ENCODE results near the gene DYNC2I2. TPM values are rescaled to one million over a fixed set of nuclear protein-coding genes. Genes with fewer than 3 reads are reported as not detected.
A peak's percentile ranks its signal among the peaks of the same experiment; 100 is the strongest.

DYNC2I2 gene
- total and polyA plus RNA-seq, 2 donors, result 26.9 to 30.3 TPM

DNA sequence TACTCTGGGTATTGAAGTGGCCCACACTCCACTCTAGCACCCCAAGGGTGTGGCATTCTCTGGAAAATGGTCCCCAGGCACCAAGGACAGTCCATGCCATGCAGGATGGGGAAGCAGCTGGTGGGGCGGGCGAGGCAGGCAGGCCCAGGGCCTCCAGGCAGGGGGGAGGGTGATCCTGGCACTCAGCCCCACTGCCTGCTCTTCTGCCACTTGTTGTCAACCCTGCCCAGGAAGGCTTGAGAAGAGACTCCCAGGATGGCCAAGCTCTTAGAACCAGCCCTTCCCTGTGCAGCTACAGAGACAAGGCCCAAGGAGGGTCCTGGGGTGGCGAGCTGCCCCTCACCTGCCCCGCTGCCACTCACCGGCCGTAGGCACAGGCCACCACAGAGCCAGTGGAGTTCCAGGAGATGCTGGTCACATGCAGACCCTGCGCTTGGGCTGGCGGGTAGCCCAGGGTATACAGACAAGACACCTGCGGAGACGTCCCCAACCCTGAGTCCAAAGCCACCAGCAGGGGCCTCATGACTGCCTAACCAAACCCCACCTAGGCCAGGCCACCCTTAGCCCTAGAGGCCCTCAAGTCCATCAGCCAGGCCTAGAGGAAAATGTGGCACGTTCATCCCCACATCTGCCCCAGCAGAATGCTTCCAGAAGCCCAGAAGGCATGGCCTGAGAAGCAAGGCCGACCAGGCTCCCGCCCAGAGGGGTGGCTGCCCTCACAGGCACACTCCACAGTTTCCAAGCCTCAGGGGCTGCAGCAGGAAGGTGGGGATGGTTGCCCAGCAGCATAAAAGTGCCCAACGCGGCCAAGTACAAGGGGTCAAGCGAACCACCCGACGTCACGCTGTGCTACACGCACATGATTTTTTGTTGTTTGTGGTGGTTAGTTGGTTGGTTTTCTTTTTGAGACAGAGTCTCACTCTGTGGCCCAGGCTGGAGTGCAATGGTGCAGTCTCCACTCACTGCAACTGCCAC lies 19.8 kb downstream of the DYNC2I2 start:
- no peak overlapping the region for H3K4me3 ChIP-seq (ENCODE audit: low read depth, low read length)
- no peak for DNase-seq (ENCODE audit: extremely low spot score)
- 85% methylated on average over 20 of the region's 20 CpGs for WGBS
- H3K4me1 ChIP-seq (ENCODE audit: insufficient read depth), result no peaks in the 10 kb centered on the region
- H3K36me3 ChIP-seq (ENCODE audit: insufficient read depth), result peaks cover 2% of the 10 kb centered on the region
- no peak overlapping the region for H3K27ac ChIP-seq (ENCODE audit: low read depth)

DNA sequence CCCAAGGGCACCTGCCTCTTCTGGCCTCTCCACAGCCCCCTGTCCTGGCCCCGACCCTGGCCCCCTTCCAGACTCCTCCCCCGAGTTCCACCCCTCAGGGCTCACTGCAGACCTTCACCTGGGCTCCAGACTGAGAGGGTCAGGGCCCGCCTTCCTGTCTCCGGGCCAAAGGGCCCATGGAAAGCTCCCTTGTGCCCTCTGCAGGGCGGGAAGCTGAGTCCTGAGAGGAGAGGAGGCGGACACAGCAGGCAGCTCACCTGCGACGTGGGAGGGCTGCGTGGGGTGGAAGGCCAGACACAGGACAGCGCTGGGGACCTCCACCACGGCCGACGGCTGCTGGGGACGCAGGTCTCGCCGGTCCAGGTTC lies 20.6 kb downstream of the DYNC2I2 start:
- Histone ChIP-seq H3K4me1 (ENCODE audit: insufficient read depth) (no peaks in the 10 kb centered on the region), H3K36me3 (ENCODE audit: insufficient read depth) (peaks cover 2% of the 10 kb centered on the region), H3K4me3 (ENCODE audit: low read depth, low read length) (no peak overlapping the region), H3K27ac (ENCODE audit: low read depth) (peak overlapping the region; percentile 77)
- 63% methylated on average over 16 of the region's 16 CpGs for WGBS
- no peak for DNase-seq (ENCODE audit: extremely low spot score)

DNA sequence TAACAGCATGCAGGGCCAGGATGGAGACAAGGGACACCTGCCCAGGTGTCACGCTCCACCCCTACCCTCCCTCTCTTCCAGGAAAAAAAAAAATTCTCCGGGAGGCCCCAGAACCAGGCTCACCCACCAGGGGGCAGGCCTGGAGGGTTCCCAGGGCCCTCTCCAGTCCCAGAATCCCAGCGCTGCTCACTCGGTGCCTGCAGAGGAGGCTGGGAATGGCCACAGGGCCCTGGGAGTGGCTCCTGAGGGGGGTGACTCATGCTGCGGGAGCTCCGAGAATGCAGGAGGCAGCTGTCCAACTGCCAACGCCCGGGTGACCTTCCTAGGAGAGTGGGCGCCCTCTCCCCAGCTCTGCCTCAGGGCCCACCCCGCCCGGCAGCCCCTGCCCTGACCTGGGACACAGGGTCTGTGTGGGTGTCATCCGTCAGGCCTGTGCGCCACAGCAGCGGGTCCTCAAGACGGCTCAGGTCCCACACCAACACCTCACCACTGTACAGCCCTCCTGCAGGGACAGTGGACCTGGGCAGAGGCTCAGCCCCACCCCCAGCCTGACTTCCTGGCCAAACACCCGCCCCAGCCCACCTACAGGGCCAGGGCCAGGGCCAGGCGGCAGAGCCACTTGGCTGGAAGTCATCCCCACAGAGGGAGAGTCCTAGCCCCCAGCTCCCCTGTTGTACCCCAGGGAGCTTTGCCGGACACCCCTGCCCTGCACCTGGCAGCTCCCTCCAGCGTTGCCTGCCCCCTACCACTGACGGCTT lies 21.2 kb downstream of the DYNC2I2 start:
- peak; percentile 28 for DNase-seq (ENCODE audit: extremely low spot score)
- WGBS, result 27% methylated on average over 20 of the region's 20 CpGs
- Histone ChIP-seq H3K36me3 (ENCODE audit: insufficient read depth) (peaks cover 2% of the 10 kb centered on the region), H3K27ac (ENCODE audit: low read depth) (peak overlapping the region; percentile 77), H3K4me3 (ENCODE audit: low read depth, low read length) (no peak overlapping the region), H3K4me1 (ENCODE audit: insufficient read depth) (no peaks in the 10 kb centered on the region)

DNA sequence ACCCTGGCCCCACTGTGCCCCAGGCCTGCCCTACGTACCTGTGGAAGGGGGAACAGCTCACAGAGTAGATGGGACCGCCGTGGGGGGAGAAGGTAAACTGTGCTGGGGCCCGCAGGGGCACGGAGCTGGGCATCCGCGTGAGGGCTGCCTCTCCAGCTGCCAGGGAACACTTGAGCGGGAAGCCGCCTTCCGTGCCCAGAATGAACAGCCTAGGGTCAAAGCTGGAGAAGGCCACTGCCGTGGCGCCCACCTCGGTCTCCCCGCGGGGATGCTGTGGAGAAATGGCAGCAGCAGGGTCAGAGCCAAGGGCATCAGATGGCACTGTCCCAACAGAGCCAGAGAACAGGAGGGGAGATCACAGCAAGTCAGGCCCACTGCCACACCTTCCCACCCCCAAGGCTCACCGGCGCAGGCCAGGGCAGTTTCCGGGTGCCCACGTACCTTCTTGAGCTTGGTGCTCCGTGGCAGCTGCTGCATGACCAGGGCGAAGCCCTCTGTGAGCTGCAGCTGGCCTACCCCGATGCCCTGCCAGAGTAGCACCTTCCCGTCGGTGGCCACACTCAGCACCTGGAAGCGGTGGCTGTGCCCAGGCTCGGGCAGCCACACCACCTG lies 21.9 kb downstream of the DYNC2I2 start:
- H3K4me1 ChIP-seq (ENCODE audit: insufficient read depth), result no peaks in the 10 kb centered on the region
- peaks cover 2% of the 10 kb centered on the region for H3K36me3 ChIP-seq (ENCODE audit: insufficient read depth)
- H3K4me3 ChIP-seq (ENCODE audit: low read depth, low read length), result no peak overlapping the region
- no peak for DNase-seq (ENCODE audit: extremely low spot score)
- 82% methylated on average over 26 of the region's 26 CpGs for WGBS
- no peak overlapping the region for H3K27ac ChIP-seq (ENCODE audit: low read depth)

DNA sequence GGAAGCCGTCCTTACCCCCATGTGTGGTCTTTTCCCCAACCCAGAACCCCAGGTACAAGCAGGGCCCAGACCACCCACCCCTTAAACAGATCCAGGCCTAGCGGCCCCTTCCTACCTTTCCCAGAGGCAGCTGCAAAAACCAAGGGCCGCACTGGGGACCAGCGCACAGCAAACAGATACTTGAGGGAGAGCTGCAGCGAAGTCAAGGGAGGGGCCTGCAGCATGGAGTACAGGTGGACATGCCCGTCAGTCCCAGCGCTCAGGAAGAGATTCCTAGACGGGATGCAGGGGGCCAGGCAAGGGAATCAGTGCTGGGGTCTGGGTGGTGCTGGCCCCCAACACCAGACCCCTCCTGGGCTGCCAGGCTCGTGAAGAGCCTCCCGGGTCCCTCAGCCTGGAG lies 22.5 kb downstream of the DYNC2I2 start:
- Histone ChIP-seq H3K27ac (ENCODE audit: low read depth) (no peak overlapping the region), H3K4me3 (ENCODE audit: low read depth, low read length) (no peak overlapping the region), H3K36me3 (ENCODE audit: insufficient read depth) (peaks cover 3% of the 10 kb centered on the region), H3K4me1 (ENCODE audit: insufficient read depth) (no peaks in the 10 kb centered on the region)
- 89% methylated on average over 10 of the region's 10 CpGs for WGBS
- DNase-seq (ENCODE audit: extremely low spot score), result no peak

DNA sequence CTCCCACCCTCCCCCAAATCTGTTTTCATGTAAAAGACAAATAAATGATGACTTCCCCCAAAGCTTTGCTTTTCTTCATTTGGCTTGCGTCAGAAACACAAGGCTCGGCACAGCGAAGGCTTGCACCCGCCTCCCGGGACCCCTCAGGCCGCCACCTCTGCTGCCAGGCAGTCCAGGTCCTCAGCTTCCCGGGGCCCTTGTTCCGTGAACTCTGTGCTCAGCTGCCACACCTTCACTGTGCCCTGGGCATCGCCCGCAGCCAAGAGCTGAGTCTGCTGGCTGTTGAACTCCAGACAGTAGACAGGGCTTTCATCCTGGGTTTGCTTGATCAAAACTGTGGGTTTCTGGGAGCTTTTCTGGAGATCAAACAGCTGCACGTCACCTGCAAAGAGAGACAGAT lies 23.0 kb downstream of the DYNC2I2 start:
- Histone ChIP-seq H3K4me3 (ENCODE audit: low read depth, low read length) (no peak overlapping the region), H3K36me3 (ENCODE audit: insufficient read depth) (peaks cover 3% of the 10 kb centered on the region), H3K4me1 (ENCODE audit: insufficient read depth) (no peaks in the 10 kb centered on the region), H3K27ac (ENCODE audit: low read depth) (no peak overlapping the region)
- no peak for DNase-seq (ENCODE audit: extremely low spot score)
- 86% methylated on average over 11 of the region's 11 CpGs for WGBS

DNA sequence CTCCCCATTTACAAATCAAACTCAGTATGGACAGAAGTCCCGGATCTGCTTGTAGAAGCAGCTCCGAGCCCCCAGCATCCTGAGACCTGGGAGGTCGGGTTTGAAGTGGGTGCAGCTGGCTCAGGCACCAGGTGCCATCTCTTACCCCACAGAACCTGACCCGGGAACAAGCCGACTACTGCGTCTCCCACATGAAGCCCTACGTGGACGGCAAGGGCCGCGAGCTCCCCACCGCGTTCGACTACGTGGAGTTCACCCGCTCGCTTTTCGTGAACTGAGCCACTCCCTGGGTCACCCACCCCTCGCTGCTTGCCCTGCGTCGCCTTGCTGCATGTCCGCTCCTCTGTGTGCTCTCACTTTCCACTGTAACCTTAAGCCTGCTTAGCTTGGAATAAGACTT lies 23.6 kb downstream of the DYNC2I2 start:
- 92% methylated on average over 21 of the region's 21 CpGs for WGBS
- no peak overlapping the region for H3K27ac ChIP-seq (ENCODE audit: low read depth)
- DNase-seq (ENCODE audit: extremely low spot score), result no peak
- peaks cover 6% of the 10 kb centered on the region for H3K36me3 ChIP-seq (ENCODE audit: insufficient read depth)
- no peaks in the 10 kb centered on the region for H3K4me1 ChIP-seq (ENCODE audit: insufficient read depth)
- no peak overlapping the region for H3K4me3 ChIP-seq (ENCODE audit: low read depth, low read length)

DNA sequence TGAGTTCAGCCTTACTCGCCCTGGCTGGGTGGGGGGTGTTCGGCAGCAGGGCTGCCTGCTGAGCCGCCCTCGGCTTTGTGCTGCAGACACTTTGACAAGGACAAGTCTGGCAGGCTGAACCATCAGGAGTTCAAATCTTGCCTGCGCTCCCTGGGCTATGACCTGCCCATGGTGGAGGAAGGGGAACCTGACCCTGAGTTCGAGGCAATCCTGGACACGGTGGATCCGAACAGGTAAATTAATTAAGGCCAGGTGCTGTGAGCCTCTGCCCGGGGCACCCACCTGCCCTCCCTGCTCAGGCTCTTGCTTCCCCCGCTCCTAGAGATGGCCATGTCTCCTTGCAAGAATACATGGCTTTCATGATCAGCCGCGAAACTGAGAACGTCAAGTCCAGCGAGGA lies 24.2 kb downstream of the DYNC2I2 start:
- Histone ChIP-seq H3K36me3 (ENCODE audit: insufficient read depth) (peaks cover 6% of the 10 kb centered on the region), H3K4me1 (ENCODE audit: insufficient read depth) (no peaks in the 10 kb centered on the region), H3K27ac (ENCODE audit: low read depth) (no peak overlapping the region), H3K4me3 (ENCODE audit: low read depth, low read length) (no peak overlapping the region)
- DNase-seq (ENCODE audit: extremely low spot score), result no peak
- 92% methylated on average over 14 of the region's 14 CpGs for WGBS

DNA sequence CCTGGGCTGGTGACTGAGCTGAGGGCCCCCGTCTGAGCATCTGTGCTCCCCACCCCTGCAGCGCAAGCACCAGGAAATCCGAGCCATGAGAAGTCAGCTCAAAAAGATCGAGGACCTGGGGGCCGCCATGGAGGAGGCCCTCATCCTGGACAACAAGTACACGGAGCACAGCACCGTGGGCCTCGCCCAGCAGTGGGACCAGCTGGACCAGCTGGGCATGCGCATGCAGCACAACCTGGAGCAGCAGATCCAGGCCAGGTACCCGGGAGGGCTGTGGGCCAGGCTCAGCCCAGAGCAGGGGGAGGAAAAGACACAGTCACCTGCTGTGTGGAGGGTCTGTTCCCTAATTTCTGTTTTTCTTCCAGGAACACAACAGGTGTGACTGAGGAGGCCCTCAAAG lies 24.6 kb downstream of the DYNC2I2 start:
- Histone ChIP-seq H3K27ac (ENCODE audit: low read depth) (no peak overlapping the region), H3K36me3 (ENCODE audit: insufficient read depth) (peaks cover 6% of the 10 kb centered on the region), H3K4me1 (ENCODE audit: insufficient read depth) (no peaks in the 10 kb centered on the region), H3K4me3 (ENCODE audit: low read depth, low read length) (no peak overlapping the region)
- WGBS, result 87% methylated on average over 10 of the region's 10 CpGs
- no peak for DNase-seq (ENCODE audit: extremely low spot score)

DNA sequence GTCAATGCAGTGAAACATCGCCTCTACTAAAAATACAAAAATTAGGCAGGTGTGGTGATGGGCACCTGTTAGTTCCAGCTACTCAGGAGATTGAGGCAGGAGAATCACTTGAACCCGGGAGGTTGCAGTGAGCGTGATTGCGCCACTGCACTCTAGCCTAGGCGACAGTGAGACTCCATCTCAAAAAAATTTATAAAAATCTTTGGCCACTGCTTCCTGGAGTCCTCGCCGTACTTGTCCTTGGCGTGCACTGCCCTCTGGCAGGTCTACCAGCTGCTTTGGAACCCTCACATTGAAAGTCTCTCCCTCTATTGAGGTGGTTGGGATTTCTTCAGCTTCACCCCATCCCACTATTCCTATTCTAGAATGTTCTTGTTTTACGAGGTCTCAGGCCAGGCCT lies 25.0 kb downstream of the DYNC2I2 start:
- Histone ChIP-seq H3K4me1 (ENCODE audit: insufficient read depth) (no peaks in the 10 kb centered on the region), H3K36me3 (ENCODE audit: insufficient read depth) (peaks cover 6% of the 10 kb centered on the region), H3K4me3 (ENCODE audit: low read depth, low read length) (no peak overlapping the region), H3K27ac (ENCODE audit: low read depth) (no peak overlapping the region)
- DNase-seq (ENCODE audit: extremely low spot score), result no peak
- WGBS, result 92% methylated on average over 9 of the region's 9 CpGs

DNA sequence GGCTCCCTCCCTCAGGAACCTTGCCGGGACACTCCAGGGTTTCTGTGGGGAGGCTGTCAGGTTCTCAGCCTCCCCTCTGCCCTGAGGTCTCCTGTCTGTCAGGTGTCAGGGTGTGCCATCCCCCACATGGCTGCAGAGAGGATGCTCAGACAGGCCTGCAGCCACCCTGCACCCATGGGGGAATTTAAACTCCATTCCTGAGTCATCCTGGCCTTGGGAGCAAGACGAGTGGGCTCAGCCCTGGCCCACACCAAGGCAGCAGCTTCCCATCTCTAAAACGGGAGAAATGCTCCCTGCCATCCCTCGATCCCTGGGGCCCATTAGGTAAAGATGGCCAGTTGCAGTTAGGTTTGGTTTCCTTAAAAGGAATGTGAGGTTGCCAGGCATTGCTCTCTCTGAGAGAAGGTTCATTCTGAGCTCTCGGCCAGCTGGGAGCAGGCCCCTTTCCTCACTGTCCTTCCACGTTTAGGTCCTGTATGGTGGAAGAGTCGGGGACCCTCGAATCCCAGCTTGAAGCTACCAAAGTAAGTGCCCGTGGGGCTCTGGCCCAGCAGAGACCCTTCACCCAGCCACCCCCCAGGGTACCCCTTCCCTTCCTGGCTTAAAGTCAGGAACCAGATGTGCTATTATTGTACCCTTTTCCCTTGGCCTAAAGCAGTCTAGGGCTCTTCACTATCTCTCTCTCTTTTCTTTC lies 26.6 kb downstream of the DYNC2I2 start:
- Histone ChIP-seq H3K36me3 (ENCODE audit: insufficient read depth) (peaks cover 12% of the 10 kb centered on the region), H3K4me1 (ENCODE audit: insufficient read depth) (no peaks in the 10 kb centered on the region), H3K4me3 (ENCODE audit: low read depth, low read length) (no peak overlapping the region), H3K27ac (ENCODE audit: low read depth) (no peak overlapping the region)
- DNase-seq (ENCODE audit: extremely low spot score), result no peak
- 65% methylated on average over 9 of the region's 9 CpGs for WGBS

DNA sequence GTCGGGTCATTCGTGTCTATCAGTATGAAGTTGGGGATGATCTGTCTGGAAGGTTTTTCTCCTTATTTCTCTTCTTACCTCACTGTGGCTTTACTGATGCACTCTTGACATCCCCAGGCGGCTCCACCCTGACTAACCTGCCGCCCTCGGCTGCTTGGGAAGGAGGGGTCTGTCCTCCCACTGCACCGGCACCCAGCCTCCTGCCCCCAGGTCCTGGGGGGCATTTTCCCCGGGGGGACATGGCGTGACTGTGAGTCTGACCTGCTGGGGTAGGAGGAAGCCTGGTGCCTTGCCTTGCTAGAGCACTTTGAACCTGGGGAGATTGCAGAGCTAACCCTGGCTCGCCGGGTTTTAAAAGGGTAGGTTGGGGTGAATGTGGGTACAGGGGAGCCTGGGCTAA lies 27.5 kb downstream of the DYNC2I2 start:
- 91% methylated on average over 10 of the region's 10 CpGs for WGBS
- no peak overlapping the region for H3K27ac ChIP-seq (ENCODE audit: low read depth)
- peaks cover 17% of the 10 kb centered on the region for H3K36me3 ChIP-seq (ENCODE audit: insufficient read depth)
- DNase-seq (ENCODE audit: extremely low spot score), result no peak
- H3K4me1 ChIP-seq (ENCODE audit: insufficient read depth), result no peaks in the 10 kb centered on the region
- H3K4me3 ChIP-seq (ENCODE audit: low read depth, low read length), result no peak overlapping the region

DNA sequence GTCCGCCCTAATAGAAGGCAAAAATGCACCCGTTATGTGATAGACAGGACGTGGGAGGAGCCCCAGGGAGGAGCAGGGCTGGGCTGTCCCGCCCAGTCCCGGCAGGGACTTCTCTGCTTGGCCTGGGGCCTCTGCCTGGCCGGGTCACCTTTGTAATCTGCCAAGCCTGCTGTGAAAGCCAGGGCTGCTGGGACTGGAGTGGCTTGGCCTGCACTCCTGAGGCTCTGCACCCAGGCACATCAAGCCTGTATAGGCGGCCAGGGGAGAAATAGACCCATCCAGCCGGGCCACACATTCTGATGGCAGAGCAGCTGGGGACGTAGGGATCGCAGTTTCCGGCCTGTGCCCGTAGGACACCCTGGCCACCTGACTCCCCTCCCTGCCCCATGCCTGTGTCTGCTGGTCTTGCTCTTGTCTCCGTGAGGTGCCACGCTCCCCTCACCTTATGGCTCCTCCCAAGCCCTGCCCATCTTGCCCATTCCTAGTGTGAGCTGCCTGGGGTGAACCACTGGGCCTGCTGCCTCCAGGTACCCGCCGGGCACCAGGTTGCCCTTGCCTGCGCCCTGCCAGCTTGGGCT lies 28.1 kb downstream of the DYNC2I2 start:
- 66% methylated on average over 17 of the region's 17 CpGs for WGBS
- H3K4me3 ChIP-seq (ENCODE audit: low read depth, low read length), result no peak overlapping the region

More for the DNA sequence above, 28.1 kb downstream of the DYNC2I2 start:
- H3K36me3 ChIP-seq (ENCODE audit: insufficient read depth), result peaks cover 15% of the 10 kb centered on the region
- DNase-seq (ENCODE audit: extremely low spot score), result no peak
- no peak overlapping the region for H3K27ac ChIP-seq (ENCODE audit: low read depth)
- H3K4me1 ChIP-seq (ENCODE audit: insufficient read depth), result no peaks in the 10 kb centered on the region

Measured in urinary bladder (tissue), 4 donors.